ENCODE measurements around the gene RAI14.
A peak's percentile ranks its signal among the peaks of the same experiment; 100 is the strongest.

- TF ChIP-seq CTCF (IDR thresholded peaks at IDR 0.05) (no peak), POLR2A (IDR thresholded peaks at IDR 0.05) (peak in 1 of 2 donors; percentile 17)
These were observed 182.9 kb downstream of the RAI14 start, which contains the start of gene TTC23L for GRCh38 chr5:34838785-34839714.
